ENCODE results near the gene REN.

The REN gene

DNA sequence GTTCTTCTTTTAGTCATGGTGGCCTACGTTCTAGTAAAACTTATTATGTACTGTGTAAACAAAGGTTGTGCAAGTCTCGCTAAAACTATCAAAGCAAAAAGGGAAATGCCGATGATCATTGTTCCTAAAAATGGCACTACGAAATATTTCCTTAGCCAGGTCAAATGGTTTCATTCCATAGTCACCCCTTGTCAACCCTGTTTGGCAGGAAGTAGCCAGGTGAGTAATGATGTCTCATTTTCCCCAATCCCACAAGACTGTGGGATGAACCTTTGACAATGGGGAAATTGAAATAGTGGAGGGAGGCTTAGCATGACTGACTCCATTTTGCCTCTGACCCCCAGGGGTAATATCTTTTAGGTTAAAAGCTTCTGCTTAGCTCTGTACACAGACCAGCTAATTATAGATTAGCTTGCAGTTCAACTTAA is 5.6 kb upstream of the REN start:
- H3K4me3 ChIP-seq (ENCODE audit: low read length in 2 of 2) = no peak overlapping the region

GRCh38 chr1:204170494-204171155 is 4.5 kb upstream of the REN start:
- H3K4me1 ChIP-seq (ENCODE audit: control insufficient read depth, insufficient read depth, low read length) = no peaks in the 10 kb centered on the region
- peaks cover 4 to 7% of the 10 kb centered on the region in 2 donors for H3K27me3 ChIP-seq (ENCODE audit: control insufficient read depth in 1 of 2, insufficient read depth in 2 of 2, low read length in 2 of 2)
- no peaks in the 10 kb centered on the region for H3K36me3 ChIP-seq (ENCODE audit: control insufficient read depth in 2 of 2, insufficient read depth in 2 of 2, low read length in 2 of 2)
- peaks cover 0 to 11% of the 10 kb centered on the region in 2 donors for H3K9me3 ChIP-seq (ENCODE audit: control insufficient read depth in 2 of 2, low read length in 2 of 2)
- H3K27ac ChIP-seq (ENCODE audit: low read length) = no peak overlapping the region
- H3K4me3 ChIP-seq (ENCODE audit: low read length in 2 of 2) = no peak overlapping the region
- H3K9ac ChIP-seq (ENCODE audit: low read length in 2 of 2) = no peak overlapping the region

More for the DNA sequence above, 5.6 kb upstream of the REN start:
- no peak overlapping the region for H3K27ac ChIP-seq (ENCODE audit: low read length)
- H3K9me3 ChIP-seq (ENCODE audit: control insufficient read depth in 2 of 2, low read length in 2 of 2) = peaks cover 0 to 11% of the 10 kb centered on the region in 2 donors
- no peak overlapping the region for H3K9ac ChIP-seq (ENCODE audit: low read length in 2 of 2)
- H3K27me3 ChIP-seq (ENCODE audit: control insufficient read depth in 1 of 2, insufficient read depth in 2 of 2, low read length in 2 of 2) = peaks cover 4 to 7% of the 10 kb centered on the region in 2 donors
- H3K4me1 ChIP-seq (ENCODE audit: control insufficient read depth, insufficient read depth, low read length) = no peaks in the 10 kb centered on the region
- no peaks in the 10 kb centered on the region for H3K36me3 ChIP-seq (ENCODE audit: control insufficient read depth in 2 of 2, insufficient read depth in 2 of 2, low read length in 2 of 2)

- Histone ChIP-seq H3K9me3 (ENCODE audit: control insufficient read depth in 2 of 2, low read length in 2 of 2) (peaks cover 0 to 11% of the 10 kb centered on the region in 2 donors), H3K4me3 (ENCODE audit: low read length in 2 of 2) (no peak overlapping the region), H3K36me3 (ENCODE audit: control insufficient read depth in 2 of 2, insufficient read depth in 2 of 2, low read length in 2 of 2) (no peaks in the 10 kb centered on the region), H3K27ac (ENCODE audit: low read length) (no peak overlapping the region), H3K27me3 (ENCODE audit: control insufficient read depth in 1 of 2, insufficient read depth in 2 of 2, low read length in 2 of 2) (peaks cover 3 to 4% of the 10 kb centered on the region in 2 donors), H3K4me1 (ENCODE audit: control insufficient read depth, insufficient read depth, low read length) (no peaks in the 10 kb centered on the region), H3K9ac (ENCODE audit: low read length in 2 of 2) (no peak overlapping the region)
These were observed 3.7 kb upstream of the REN start for GRCh38 chr1:204169858-204170257.

DNA sequence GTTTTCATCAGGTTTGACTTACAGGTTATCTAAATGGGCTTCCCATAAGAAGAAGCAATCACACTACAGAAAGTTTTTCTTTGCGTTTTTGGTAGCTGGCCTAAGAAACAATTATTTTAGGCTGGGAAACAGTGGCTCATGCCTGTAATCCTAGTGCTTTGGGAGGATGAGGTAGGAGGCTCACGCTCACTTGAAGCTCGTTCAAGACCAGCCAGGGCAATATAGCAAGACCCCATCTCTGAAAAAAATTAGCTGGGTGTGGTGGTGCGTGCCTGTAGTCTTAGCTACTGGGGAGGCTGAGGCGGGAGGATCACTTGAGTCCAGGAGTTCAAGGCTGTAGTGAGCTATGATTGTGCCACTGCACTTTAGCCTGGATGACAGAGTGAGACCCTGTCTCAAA is 1.6 kb upstream of the REN start:
- Histone ChIP-seq H3K4me3 (ENCODE audit: low read length in 2 of 2) (no peak overlapping the region), H3K27ac (ENCODE audit: low read length) (no peak overlapping the region), H3K36me3 (ENCODE audit: control insufficient read depth in 2 of 2, insufficient read depth in 2 of 2, low read length in 2 of 2) (no peaks in the 10 kb centered on the region), H3K27me3 (ENCODE audit: control insufficient read depth in 1 of 2, insufficient read depth in 2 of 2, low read length in 2 of 2) (peaks cover 3 to 4% of the 10 kb centered on the region in 2 donors), H3K4me1 (ENCODE audit: control insufficient read depth, insufficient read depth, low read length) (peaks cover 1% of the 10 kb centered on the region), H3K9me3 (ENCODE audit: control insufficient read depth in 2 of 2, low read length in 2 of 2) (peaks cover 0 to 11% of the 10 kb centered on the region in 2 donors), H3K9ac (ENCODE audit: low read length in 2 of 2) (no peak overlapping the region)

- Histone ChIP-seq H3K27ac (ENCODE audit: low read length) (no peak overlapping the region), H3K4me3 (ENCODE audit: low read length in 2 of 2) (no peak overlapping the region), H3K36me3 (ENCODE audit: control insufficient read depth in 2 of 2, insufficient read depth in 2 of 2, low read length in 2 of 2) (no peaks in the 10 kb centered on the region), H3K27me3 (ENCODE audit: control insufficient read depth in 1 of 2, insufficient read depth in 2 of 2, low read length in 2 of 2) (peaks cover 6 to 13% of the 10 kb centered on the region in 2 donors), H3K9ac (ENCODE audit: low read length in 2 of 2) (no peak overlapping the region), H3K4me1 (ENCODE audit: control insufficient read depth, insufficient read depth, low read length) (peaks cover 6% of the 10 kb centered on the region), H3K9me3 (ENCODE audit: control insufficient read depth in 2 of 2, low read length in 2 of 2) (no peaks in the 10 kb centered on the region)
These were observed 3.6 kb downstream of the REN start for GRCh38 chr1:204162494-204163074.

- H3K9ac ChIP-seq (ENCODE audit: low read length in 2 of 2) = no peak overlapping the region
- no peak overlapping the region for H3K4me3 ChIP-seq (ENCODE audit: low read length in 2 of 2)
- H3K27me3 ChIP-seq (ENCODE audit: control insufficient read depth in 1 of 2, insufficient read depth in 2 of 2, low read length in 2 of 2) = peaks cover 6 to 14% of the 10 kb centered on the region in 2 donors
- no peaks in the 10 kb centered on the region for H3K9me3 ChIP-seq (ENCODE audit: control insufficient read depth in 2 of 2, low read length in 2 of 2)
- H3K36me3 ChIP-seq (ENCODE audit: control insufficient read depth in 2 of 2, insufficient read depth in 2 of 2, low read length in 2 of 2) = no peaks in the 10 kb centered on the region
- no peak overlapping the region for H3K27ac ChIP-seq (ENCODE audit: low read length)
- peaks cover 6% of the 10 kb centered on the region for H3K4me1 ChIP-seq (ENCODE audit: control insufficient read depth, insufficient read depth, low read length)
These were observed 4.3 kb downstream of the REN start for GRCh38 chr1:204161609-204162493.

- Histone ChIP-seq H3K9ac (ENCODE audit: low read length in 2 of 2) (no peak overlapping the region), H3K27me3 (ENCODE audit: control insufficient read depth in 1 of 2, insufficient read depth in 2 of 2, low read length in 2 of 2) (peaks cover 11 to 12% of the 10 kb centered on the region in 2 donors), H3K36me3 (ENCODE audit: control insufficient read depth in 2 of 2, insufficient read depth in 2 of 2, low read length in 2 of 2) (no peaks in the 10 kb centered on the region), H3K4me1 (ENCODE audit: control insufficient read depth, insufficient read depth, low read length) (peaks cover 6% of the 10 kb centered on the region), H3K4me3 (ENCODE audit: low read length in 2 of 2) (no peak overlapping the region), H3K27ac (ENCODE audit: low read length) (no peak overlapping the region), H3K9me3 (ENCODE audit: control insufficient read depth in 2 of 2, low read length in 2 of 2) (no peaks in the 10 kb centered on the region)
These were observed 8.2 kb downstream of the REN start for GRCh38 chr1:204157962-204158361.

DNA sequence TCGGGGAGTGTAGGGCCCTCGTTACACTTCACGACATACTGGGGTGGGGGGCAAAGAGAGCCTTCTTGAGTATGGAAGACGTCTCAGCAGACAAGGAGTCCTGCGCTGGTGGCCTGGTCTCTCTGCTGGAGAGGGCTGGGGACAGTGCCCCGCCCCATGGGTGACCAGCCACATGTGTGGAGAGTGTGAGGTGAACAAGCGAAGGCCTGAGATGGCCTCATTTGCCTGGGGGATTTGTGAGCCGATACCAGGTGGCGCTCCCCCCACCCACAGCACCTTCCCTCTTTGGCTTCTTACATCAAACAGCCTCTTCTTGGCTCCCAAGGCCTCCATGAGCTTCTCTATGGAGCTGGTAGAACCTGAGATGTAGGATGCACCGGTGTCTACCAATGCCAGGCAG is 10.3 kb downstream of the REN start:
- H3K9ac ChIP-seq (ENCODE audit: low read length in 2 of 2) = no peak overlapping the region
- H3K4me1 ChIP-seq (ENCODE audit: control insufficient read depth, insufficient read depth, low read length) = peaks cover 13% of the 10 kb centered on the region
- no peaks in the 10 kb centered on the region for H3K9me3 ChIP-seq (ENCODE audit: control insufficient read depth in 2 of 2, low read length in 2 of 2)
- no peak overlapping the region for H3K4me3 ChIP-seq (ENCODE audit: low read length in 2 of 2)
- no peak overlapping the region for H3K27ac ChIP-seq (ENCODE audit: low read length)
- no peaks in the 10 kb centered on the region for H3K36me3 ChIP-seq (ENCODE audit: control insufficient read depth in 2 of 2, insufficient read depth in 2 of 2, low read length in 2 of 2)
- H3K27me3 ChIP-seq (ENCODE audit: control insufficient read depth in 1 of 2, insufficient read depth in 2 of 2, low read length in 2 of 2) = peaks cover 3 to 22% of the 10 kb centered on the region in 2 donors

DNA sequence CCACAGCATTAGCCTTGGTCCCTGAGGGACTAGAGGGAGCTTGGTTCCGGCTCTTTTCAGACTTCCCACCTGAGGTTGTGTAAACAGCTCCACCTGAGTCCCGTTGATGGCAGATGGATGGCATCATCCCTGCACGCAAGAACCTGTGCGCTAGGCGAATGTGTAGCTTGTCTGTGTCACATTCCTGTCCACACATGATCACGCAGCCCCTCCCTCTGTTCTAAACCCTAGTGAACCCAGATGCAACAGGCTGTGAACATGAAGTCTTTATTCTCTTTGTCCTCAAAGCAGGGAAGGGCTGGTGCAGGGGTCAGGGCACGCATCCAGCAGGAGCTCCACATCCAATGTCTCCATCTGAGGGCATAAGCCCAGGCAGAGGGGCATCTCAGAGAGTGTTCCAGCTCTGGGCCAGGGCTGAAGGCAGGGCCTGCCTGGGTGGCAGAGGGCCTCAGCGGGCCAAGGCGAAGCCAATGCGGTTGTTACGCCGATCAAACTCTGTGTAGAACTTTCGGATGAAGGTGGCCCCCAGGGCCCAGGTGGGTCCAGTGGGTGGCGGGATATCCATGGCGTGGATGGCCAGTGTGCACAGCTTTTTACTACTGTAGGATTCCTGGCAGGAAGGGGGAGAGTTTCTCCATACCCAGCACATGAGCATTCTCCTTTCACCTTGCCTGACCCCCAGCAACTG is 11.4 kb downstream of the REN start:
- H3K36me3 ChIP-seq (ENCODE audit: control insufficient read depth in 2 of 2, insufficient read depth in 2 of 2, low read length in 2 of 2) = no peaks in the 10 kb centered on the region
- peaks cover 13% of the 10 kb centered on the region for H3K4me1 ChIP-seq (ENCODE audit: control insufficient read depth, insufficient read depth, low read length)
- peaks cover 2 to 17% of the 10 kb centered on the region in 2 donors for H3K27me3 ChIP-seq (ENCODE audit: control insufficient read depth in 1 of 2, insufficient read depth in 2 of 2, low read length in 2 of 2)
- H3K9me3 ChIP-seq (ENCODE audit: control insufficient read depth in 2 of 2, low read length in 2 of 2) = no peaks in the 10 kb centered on the region
- H3K9ac ChIP-seq (ENCODE audit: low read length in 2 of 2) = no peak overlapping the region
- H3K27ac ChIP-seq (ENCODE audit: low read length) = no peak overlapping the region
- no peak overlapping the region for H3K4me3 ChIP-seq (ENCODE audit: low read length in 2 of 2)

- no peak overlapping the region for H3K9ac ChIP-seq (ENCODE audit: low read length in 2 of 2)
- H3K9me3 ChIP-seq (ENCODE audit: control insufficient read depth in 2 of 2, low read length in 2 of 2) = no peaks in the 10 kb centered on the region
- peaks cover 13% of the 10 kb centered on the region for H3K4me1 ChIP-seq (ENCODE audit: control insufficient read depth, insufficient read depth, low read length)
- no peaks in the 10 kb centered on the region for H3K36me3 ChIP-seq (ENCODE audit: control insufficient read depth in 2 of 2, insufficient read depth in 2 of 2, low read length in 2 of 2)
- peaks cover 2 to 17% of the 10 kb centered on the region in 2 donors for H3K27me3 ChIP-seq (ENCODE audit: control insufficient read depth in 1 of 2, insufficient read depth in 2 of 2, low read length in 2 of 2)
- H3K27ac ChIP-seq (ENCODE audit: low read length) = no peak overlapping the region
- no peak overlapping the region for H3K4me3 ChIP-seq (ENCODE audit: low read length in 2 of 2)
These were observed 12.5 kb downstream of the REN start for GRCh38 chr1:204153667-204154066.

All from stomach smooth muscle (tissue), 2 donors.